ENCODE measurements around the gene TRIM27. TPM values are rescaled to one million over a fixed set of nuclear protein-coding genes. Genes with fewer than 3 reads are reported as not detected.
"Not testable (repeated sequence)": the region's sequence is repeated elsewhere in the genome, so short reads cannot be mapped to it uniquely, and the experiment has no call there.

TRIM27 gene
- total RNA-seq, 2 donors from 2014 or later, result 61.9 to 86.2 TPM

DNA sequence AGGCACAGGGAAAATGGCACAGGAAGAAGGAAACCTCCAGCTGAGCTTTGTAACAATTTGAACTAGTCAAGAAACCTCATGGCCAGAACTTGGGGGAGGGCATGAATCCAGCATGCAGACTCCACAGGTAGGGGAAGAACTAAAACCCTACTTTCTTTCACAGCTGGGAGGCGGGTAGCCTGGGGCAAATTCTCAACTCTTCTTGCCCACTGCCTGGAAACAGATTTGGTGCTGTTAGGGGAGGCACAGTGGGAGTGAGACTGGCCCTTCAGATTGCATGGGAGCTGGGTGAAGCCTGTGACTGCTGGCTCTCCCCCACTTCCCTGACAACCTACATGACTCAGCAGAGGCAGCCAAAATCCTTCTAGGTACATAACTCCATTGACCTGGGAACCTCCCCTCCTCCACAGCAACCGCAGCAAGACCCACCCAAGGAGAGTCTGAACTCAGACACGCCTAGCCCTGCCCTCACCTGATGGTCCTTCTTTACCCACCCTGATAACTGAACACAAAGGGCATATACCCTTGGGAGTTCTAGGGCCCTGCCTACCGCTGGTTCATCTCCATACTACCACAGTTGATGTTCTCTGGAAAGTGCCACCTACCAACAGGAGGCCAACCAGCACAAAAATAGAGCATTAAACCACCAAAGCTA is 37.2 kb upstream of the TRIM27 start:
- Histone ChIP-seq H3K4me1 (ENCODE audit: control insufficient read depth in 1 of 2, low read depth in 2 of 2) (no peaks in the 10 kb centered on the region), H3K27ac (no peak overlapping the region), H3K4me3 (no peak overlapping the region), H3K36me3 (no peaks in the 10 kb centered on the region), H3K9me3 (no peaks in the 10 kb centered on the region), H3K27me3 (replicated peaks; ENCODE audit: insufficient read depth) (no peaks in the 10 kb centered on the region)
- TF ChIP-seq CTCF (IDR thresholded peaks at IDR 0.05), result no peak
- DNase-seq (ENCODE audit: low spot score), result no peak
- no peak for ATAC-seq (ENCODE audit: insufficient number of reproducible peaks, low FRiP score, low read depth)

GRCh38 chr6:28958561-28959243 is 34.9 kb upstream of the TRIM27 start:
- ATAC-seq (ENCODE audit: insufficient number of reproducible peaks, low FRiP score, low read depth); H3K9me3 ChIP-seq; H3K27me3 ChIP-seq (replicated peaks; ENCODE audit: insufficient read depth); DNase-seq (ENCODE audit: low spot score); H3K27ac ChIP-seq; H3K4me3 ChIP-seq; H3K36me3 ChIP-seq; H3K4me1 ChIP-seq (ENCODE audit: control insufficient read depth in 1 of 2, low read depth in 2 of 2): not testable (repeated sequence)

DNA sequence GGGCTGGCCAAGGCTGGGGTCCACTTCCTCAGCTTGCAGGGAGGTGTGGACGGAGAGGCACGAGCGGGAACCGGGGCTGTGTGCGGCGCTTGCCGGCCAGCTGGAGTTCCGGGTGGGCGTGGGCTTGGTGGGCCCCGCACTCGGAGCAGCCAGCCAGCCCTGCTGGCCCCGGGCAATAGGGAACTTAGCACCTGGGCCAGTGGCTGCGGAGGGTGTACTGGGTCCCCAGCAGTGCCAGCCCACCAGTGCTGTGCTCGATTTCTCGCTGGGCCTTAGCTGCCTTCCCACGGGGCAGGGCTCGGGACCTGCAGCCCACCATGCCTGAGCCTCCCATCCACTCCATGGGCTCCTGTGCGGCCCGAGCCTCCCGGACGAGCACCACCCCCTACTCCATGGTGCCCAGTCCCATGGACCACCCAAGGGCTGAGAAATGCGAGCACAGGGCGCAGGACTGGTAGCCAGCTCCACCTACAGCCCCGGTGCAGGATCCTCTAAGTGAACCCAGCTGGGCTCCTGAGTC is 34.1 kb upstream of the TRIM27 start:
- not testable (repeated sequence) for H3K27me3 ChIP-seq (replicated peaks; ENCODE audit: insufficient read depth); H3K27ac ChIP-seq; H3K4me1 ChIP-seq (ENCODE audit: control insufficient read depth in 1 of 2, low read depth in 2 of 2); H3K9me3 ChIP-seq; H3K36me3 ChIP-seq; H3K4me3 ChIP-seq; DNase-seq (ENCODE audit: low spot score); ATAC-seq (ENCODE audit: insufficient number of reproducible peaks, low FRiP score, low read depth)

DNA sequence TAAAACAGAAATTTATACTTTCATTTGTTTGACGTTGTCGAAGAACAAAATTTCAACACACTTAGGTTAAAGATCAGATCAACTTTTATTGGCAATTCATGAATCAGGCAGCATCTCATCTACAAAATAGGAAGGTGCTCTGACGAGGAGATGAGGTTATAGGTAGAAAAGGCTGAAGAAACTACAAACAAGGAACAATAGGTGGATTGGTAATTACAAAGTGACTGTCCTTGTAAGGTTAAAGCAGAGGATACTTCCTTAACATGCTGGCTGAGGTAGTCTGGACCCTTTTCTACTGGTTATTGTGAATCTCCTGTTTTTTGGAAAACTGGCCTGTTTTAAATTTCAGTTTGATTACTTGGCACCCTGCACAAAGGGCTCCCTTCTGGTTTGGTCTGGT is 32.5 kb upstream of the TRIM27 start:
- no peak overlapping the region for H3K27ac ChIP-seq
- no peaks in the 10 kb centered on the region for H3K9me3 ChIP-seq
- TF ChIP-seq CTCF (IDR thresholded peaks at IDR 0.05), result no peak
- H3K4me3 ChIP-seq, result no peak overlapping the region
- H3K27me3 ChIP-seq (replicated peaks; ENCODE audit: insufficient read depth), result no peaks in the 10 kb centered on the region
- H3K36me3 ChIP-seq, result no peaks in the 10 kb centered on the region
- no peak for DNase-seq (ENCODE audit: low spot score)
- no peak for ATAC-seq (ENCODE audit: insufficient number of reproducible peaks, low FRiP score, low read depth)
- H3K4me1 ChIP-seq (ENCODE audit: control insufficient read depth in 1 of 2, low read depth in 2 of 2), result peaks cover 0 to 7% of the 10 kb centered on the region in 2 donors

GRCh38 chr6:28953585-28954258 is 29.9 kb upstream of the TRIM27 start:
- no peak for DNase-seq (ENCODE audit: low spot score)
- Histone ChIP-seq H3K27ac (no peak overlapping the region), H3K4me3 (peak overlapping the region; percentile 38), H3K4me1 (ENCODE audit: control insufficient read depth in 1 of 2, low read depth in 2 of 2) (peaks cover 0 to 7% of the 10 kb centered on the region in 2 donors), H3K27me3 (replicated peaks; ENCODE audit: insufficient read depth) (no peaks in the 10 kb centered on the region), H3K36me3 (no peaks in the 10 kb centered on the region), H3K9me3 (no peaks in the 10 kb centered on the region)
- no peak for ATAC-seq (ENCODE audit: insufficient number of reproducible peaks, low FRiP score, low read depth)
- no peak for TF ChIP-seq CTCF (IDR thresholded peaks at IDR 0.05)

DNA sequence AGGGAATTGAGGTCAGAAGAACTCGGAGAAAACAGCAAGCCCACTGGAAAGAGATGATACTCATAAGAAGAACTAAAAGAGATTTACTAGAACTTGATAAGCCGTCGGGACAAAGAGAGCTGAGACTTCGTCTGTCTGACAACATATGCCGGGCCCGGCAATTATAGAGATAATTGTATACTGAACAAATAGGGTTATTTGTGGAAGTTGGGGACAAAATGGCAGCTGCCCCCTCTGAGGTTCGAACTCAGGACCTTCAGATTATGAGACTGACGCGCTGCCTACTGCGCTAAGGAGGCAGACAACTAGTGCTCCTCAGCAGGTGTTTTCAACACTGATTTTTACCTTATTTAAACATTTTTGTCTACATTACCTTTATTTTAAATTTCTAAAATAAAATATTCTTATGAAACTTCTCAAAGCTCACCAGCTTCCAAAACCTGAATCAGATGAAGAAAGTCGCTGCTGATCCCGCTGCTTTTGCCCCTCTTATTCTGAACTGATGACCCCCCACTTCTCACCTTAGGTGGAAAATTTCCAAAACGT is 29.3 kb upstream of the TRIM27 start:
- H3K4me3 ChIP-seq, result peak overlapping the region; percentile 38
- ATAC-seq (ENCODE audit: insufficient number of reproducible peaks, low FRiP score, low read depth), result no peak
- TF ChIP-seq CTCF (IDR thresholded peaks at IDR 0.05), result no peak

DNA sequence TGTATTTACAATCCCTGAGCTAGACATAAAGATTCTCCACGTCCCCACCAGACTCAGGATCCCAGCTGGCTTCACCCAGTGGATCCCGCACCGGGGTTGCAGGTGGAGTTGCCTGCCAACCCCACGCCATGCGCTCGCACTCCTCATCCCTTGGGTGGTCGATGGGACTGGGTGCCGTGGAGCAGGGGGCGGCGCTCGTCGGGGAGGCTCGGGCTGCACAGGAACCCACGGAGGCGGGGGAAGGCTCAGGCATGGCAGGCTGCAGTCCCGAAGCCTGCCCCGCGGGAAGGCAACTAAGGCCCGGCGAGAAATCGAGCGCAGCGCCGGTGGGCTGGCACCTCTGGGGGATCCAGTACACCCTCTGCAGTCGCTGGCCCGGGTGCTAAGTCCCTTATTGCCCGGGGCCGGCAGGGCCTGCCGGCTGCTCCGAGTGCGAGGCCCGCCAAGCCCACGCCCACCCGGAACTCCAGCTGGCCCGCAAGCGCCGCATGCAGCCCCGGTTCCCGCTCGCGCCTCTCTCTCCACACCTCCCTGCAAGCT is 25.9 kb upstream of the TRIM27 start:
- H3K27me3 ChIP-seq (replicated peaks; ENCODE audit: insufficient read depth); H3K27ac ChIP-seq; H3K4me3 ChIP-seq; H3K9me3 ChIP-seq; ATAC-seq (ENCODE audit: insufficient number of reproducible peaks, low FRiP score, low read depth); DNase-seq (ENCODE audit: low spot score); H3K4me1 ChIP-seq (ENCODE audit: control insufficient read depth in 1 of 2, low read depth in 2 of 2); H3K36me3 ChIP-seq: not testable (repeated sequence)

More for the DNA sequence above, 29.3 kb upstream of the TRIM27 start:
- H3K27ac ChIP-seq, result no peak overlapping the region
- H3K4me1 ChIP-seq (ENCODE audit: control insufficient read depth in 1 of 2, low read depth in 2 of 2), result peaks cover 0 to 7% of the 10 kb centered on the region in 2 donors
- no peaks in the 10 kb centered on the region for H3K9me3 ChIP-seq
- H3K36me3 ChIP-seq, result no peaks in the 10 kb centered on the region
- no peaks in the 10 kb centered on the region for H3K27me3 ChIP-seq (replicated peaks; ENCODE audit: insufficient read depth)
- no peak for DNase-seq (ENCODE audit: low spot score)

Data from thoracic aorta (tissue), 2 donors.